Gastroesophageal sphincter (tissue), 3 donors: ENCODE measurements around the gene SPINK8.

Source experiments
- EP300 ChIP-seq: sonication (generic); formaldehyde crosslinking; IDR thresholded peaks from one replicate; pipeline ENCODE4 v1.6.1; 2017; ENCODE audit warnings: antibody characterized with exemption, mild to moderate bottlenecking
- POLR2A ChIP-seq, 2 donors: fragments of 450-650 bp; IDR thresholded peaks; one replicate each; pipeline ENCODE4 v1.6.1; 2017; ENCODE audit warnings: antibody characterized with exemption in 2 of 2, mild to moderate bottlenecking in 2 of 2, moderate library complexity in 1 of 2
- POLR2AphosphoS5 ChIP-seq: sonication (generic); formaldehyde crosslinking; IDR thresholded peaks from one replicate; pipeline ENCODE4 v1.6.1; 2017; ENCODE audit warnings: antibody characterized with exemption
- TF ChIP-seq, protein P1 (sequence below), 4 experiments: fragments of 200-600 bp in 2 of 4; fragments of 450-650 bp in 2 of 4; sonication (generic) in 1 of 4; IDR thresholded peaks; one replicate each; pipeline ENCODE4 v1.5.1; 2017 to 2019; ENCODE audit warnings: antibody characterized with exemption in 4 of 4, mild to moderate bottlenecking in 2 of 4, moderate library complexity in 2 of 4

GRCh38 chr3:48275287-48276027 is 58.0 kb downstream of the SPINK8 start:
- TF ChIP-seq, protein P1, sequence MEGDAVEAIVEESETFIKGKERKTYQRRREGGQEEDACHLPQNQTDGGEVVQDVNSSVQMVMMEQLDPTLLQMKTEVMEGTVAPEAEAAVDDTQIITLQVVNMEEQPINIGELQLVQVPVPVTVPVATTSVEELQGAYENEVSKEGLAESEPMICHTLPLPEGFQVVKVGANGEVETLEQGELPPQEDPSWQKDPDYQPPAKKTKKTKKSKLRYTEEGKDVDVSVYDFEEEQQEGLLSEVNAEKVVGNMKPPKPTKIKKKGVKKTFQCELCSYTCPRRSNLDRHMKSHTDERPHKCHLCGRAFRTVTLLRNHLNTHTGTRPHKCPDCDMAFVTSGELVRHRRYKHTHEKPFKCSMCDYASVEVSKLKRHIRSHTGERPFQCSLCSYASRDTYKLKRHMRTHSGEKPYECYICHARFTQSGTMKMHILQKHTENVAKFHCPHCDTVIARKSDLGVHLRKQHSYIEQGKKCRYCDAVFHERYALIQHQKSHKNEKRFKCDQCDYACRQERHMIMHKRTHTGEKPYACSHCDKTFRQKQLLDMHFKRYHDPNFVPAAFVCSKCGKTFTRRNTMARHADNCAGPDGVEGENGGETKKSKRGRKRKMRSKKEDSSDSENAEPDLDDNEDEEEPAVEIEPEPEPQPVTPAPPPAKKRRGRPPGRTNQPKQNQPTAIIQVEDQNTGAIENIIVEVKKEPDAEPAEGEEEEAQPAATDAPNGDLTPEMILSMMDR (IDR thresholded peaks at IDR 0.05) = no peak
- no peak for TF ChIP-seq POLR2AphosphoS5
- no peak for TF ChIP-seq POLR2A (IDR thresholded peaks at IDR 0.05)
- no peak for TF ChIP-seq EP300
